Brain microvascular endothelial cell (primary cell): ENCODE data around the gene PNPLA7.

Experiments used
- DNase-seq: peaks from one replicate; pipeline ENCODE4 v3.0.0-alpha.2; 2020
- H3K27ac ChIP-seq: fragments of 250-450 bp; sonication (Bioruptor Pico); 2 replicates; pipeline ENCODE4 v1.5.1; 2020; ENCODE audit warnings: mild to moderate bottlenecking, moderate library complexity
- H3K27me3 ChIP-seq: fragments of 250-450 bp; sonication (Bioruptor Pico); replicated peaks from 2 replicates; pipeline ENCODE4 v1.5.1; 2020; ENCODE audit warnings: mild to moderate bottlenecking
- H3K36me3 ChIP-seq: fragments of 250-450 bp; sonication (Bioruptor Pico); replicated peaks from 2 replicates; pipeline ENCODE4 v1.5.1; 2020; ENCODE audit warnings: mild to moderate bottlenecking
- H3K4me3 ChIP-seq: 2 replicates; pipeline ENCODE4 v1.5.1; 2011; ENCODE audit warnings: low read depth, mild to moderate bottlenecking, control low read depth, low read length, moderate library complexity
- CTCF ChIP-seq: IDR thresholded peaks from 2 replicates; pipeline ENCODE4 v1.5.1; 2011; ENCODE audit warnings: low read depth, mild to moderate bottlenecking, moderate library complexity, low read length, control low read depth, inconsistent platforms; ENCODE audit errors: missing control alignments
- in situ Hi-C: cut with HindIII; loops from 2 replicates; pipeline ENCODE4 v1.10.0; 2017; ENCODE audit warnings: low sequenced_read_pairs, low pct_ligation_motif_present

Gene PNPLA7

GRCh38 chr9:137506702-137507171 is 43.5 kb downstream of the PNPLA7 start:
- in situ Hi-C loops = no loop called here
- peak; percentile 23 for DNase-seq
- Histone ChIP-seq H3K4me3 (no peak overlapping the region), H3K36me3 (no peaks in the 10 kb centered on the region), H3K27ac (no peak overlapping the region), H3K27me3 (no peaks in the 10 kb centered on the region)
- TF ChIP-seq CTCF = no peak

GRCh38 chr9:137506274-137506673 is 43.9 kb downstream of the PNPLA7 start:
- DNase-seq = no peak
- no peak for TF ChIP-seq CTCF
- in situ Hi-C loops = no loop called here
- Histone ChIP-seq H3K36me3 (no peaks in the 10 kb centered on the region), H3K27ac (no peak overlapping the region), H3K27me3 (no peaks in the 10 kb centered on the region), H3K4me3 (no peak overlapping the region)

GRCh38 chr9:137505421-137506140 is 44.6 kb downstream of the PNPLA7 start:
- no peak for DNase-seq
- Histone ChIP-seq H3K27ac (no peak overlapping the region), H3K4me3 (no peak overlapping the region), H3K27me3 (no peaks in the 10 kb centered on the region), H3K36me3 (no peaks in the 10 kb centered on the region)
- no peak for TF ChIP-seq CTCF
- in situ Hi-C loops = no loop called here

- Histone ChIP-seq H3K27ac (no peak overlapping the region), H3K36me3 (no peaks in the 10 kb centered on the region), H3K4me3 (no peak overlapping the region), H3K27me3 (no peaks in the 10 kb centered on the region)
- DNase-seq = no peak
- in situ Hi-C loops = no loop called here
- TF ChIP-seq CTCF = no peak
Observed at GRCh38 chr9:137504432-137504777, 45.8 kb downstream of the PNPLA7 start.

GRCh38 chr9:137502008-137502911 is 47.9 kb downstream of the PNPLA7 start:
- Histone ChIP-seq H3K36me3 (no peaks in the 10 kb centered on the region), H3K27ac (no peak overlapping the region), H3K4me3 (no peak overlapping the region), H3K27me3 (no peaks in the 10 kb centered on the region)
- in situ Hi-C loops = no loop called here
- TF ChIP-seq CTCF = no peak
- no peak for DNase-seq
